GM18526 (cell line): ENCODE data around the gene SPHK1.

Experiments used
- POLR2A ChIP-seq: IDR thresholded peaks from 3 replicates; pipeline ENCODE4 v1.6.1; 2011; ENCODE audit not compliant: insufficient read length; ENCODE audit errors: extremely low read depth

Gene SPHK1

GRCh38 chr17:76356803-76357456 is 27.5 kb upstream of the SPHK1 start:
- TF ChIP-seq POLR2A: no peak

- no peak for TF ChIP-seq POLR2A
Measured at GRCh38 chr17:76357597-76358158, 26.7 kb upstream of the SPHK1 start.

GRCh38 chr17:76359375-76359774 is 25.0 kb upstream of the SPHK1 start:
- no peak for TF ChIP-seq POLR2A

GRCh38 chr17:76360461-76360860 is 23.9 kb upstream of the SPHK1 start:
- TF ChIP-seq POLR2A: no peak

GRCh38 chr17:76363107-76363842 is 21.1 kb upstream of the SPHK1 start:
- no peak for TF ChIP-seq POLR2A

- no peak for TF ChIP-seq POLR2A
Measured at GRCh38 chr17:76365256-76365903, 19.0 kb upstream of the SPHK1 start.

- no peak for TF ChIP-seq POLR2A
Measured at GRCh38 chr17:76366247-76366646, 18.2 kb upstream of the SPHK1 start.

GRCh38 chr17:76367642-76368041 is 16.8 kb upstream of the SPHK1 start:
- no peak for TF ChIP-seq POLR2A

GRCh38 chr17:76368545-76368944 is 15.9 kb upstream of the SPHK1 start:
- TF ChIP-seq POLR2A: no peak

- TF ChIP-seq POLR2A: no peak
Measured at GRCh38 chr17:76369379-76369778, 15.0 kb upstream of the SPHK1 start.

- no peak for TF ChIP-seq POLR2A
Measured at GRCh38 chr17:76369804-76370203, 14.6 kb upstream of the SPHK1 start.

GRCh38 chr17:76370261-76370993 is 14.0 kb upstream of the SPHK1 start:
- no peak for TF ChIP-seq POLR2A

- TF ChIP-seq POLR2A: no peak
Measured at GRCh38 chr17:76371656-76372628, 12.5 kb upstream of the SPHK1 start.

GRCh38 chr17:76376318-76377133 is 7.9 kb upstream of the SPHK1 start:
- no peak for TF ChIP-seq POLR2A
